GM12801 (cell line): ENCODE data around the gene NECTIN2.

ENCODE experiments used
- TF ChIP-seq, protein P1 (sequence below): IDR thresholded peaks from one replicate; pipeline ENCODE4 v1.5.1; 2011; ENCODE audit warnings: control low read depth; ENCODE audit not compliant: insufficient read length; ENCODE audit errors: extremely low read depth

Gene NECTIN2

DNA sequence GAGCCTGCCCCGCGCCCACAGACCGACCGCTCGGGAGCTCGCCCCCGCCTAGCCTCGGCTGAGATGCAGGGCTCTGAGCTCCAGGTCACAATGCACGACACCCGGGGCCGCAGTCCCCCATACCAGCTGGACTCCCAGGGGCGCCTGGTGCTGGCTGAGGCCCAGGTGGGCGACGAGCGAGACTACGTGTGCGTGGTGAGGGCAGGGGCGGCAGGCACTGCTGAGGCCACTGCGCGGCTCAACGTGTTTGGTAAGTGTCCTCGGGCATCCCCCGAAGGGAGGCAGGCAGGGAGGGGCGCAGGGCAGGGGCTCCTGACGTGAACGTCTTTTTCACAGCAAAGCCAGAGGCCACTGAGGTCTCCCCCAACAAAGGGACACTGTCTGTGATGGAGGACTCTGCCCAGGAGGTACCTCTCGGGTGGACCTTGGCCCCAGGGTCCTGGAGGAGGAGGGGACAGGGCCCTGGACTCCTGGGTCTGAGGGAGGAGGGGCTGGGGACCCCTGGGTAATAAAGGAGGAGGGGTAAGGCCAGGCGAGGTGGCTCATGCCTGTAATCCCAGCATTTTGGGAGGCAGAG, 33.9 kb upstream of the NECTIN2 start:
- TF ChIP-seq, protein P1, sequence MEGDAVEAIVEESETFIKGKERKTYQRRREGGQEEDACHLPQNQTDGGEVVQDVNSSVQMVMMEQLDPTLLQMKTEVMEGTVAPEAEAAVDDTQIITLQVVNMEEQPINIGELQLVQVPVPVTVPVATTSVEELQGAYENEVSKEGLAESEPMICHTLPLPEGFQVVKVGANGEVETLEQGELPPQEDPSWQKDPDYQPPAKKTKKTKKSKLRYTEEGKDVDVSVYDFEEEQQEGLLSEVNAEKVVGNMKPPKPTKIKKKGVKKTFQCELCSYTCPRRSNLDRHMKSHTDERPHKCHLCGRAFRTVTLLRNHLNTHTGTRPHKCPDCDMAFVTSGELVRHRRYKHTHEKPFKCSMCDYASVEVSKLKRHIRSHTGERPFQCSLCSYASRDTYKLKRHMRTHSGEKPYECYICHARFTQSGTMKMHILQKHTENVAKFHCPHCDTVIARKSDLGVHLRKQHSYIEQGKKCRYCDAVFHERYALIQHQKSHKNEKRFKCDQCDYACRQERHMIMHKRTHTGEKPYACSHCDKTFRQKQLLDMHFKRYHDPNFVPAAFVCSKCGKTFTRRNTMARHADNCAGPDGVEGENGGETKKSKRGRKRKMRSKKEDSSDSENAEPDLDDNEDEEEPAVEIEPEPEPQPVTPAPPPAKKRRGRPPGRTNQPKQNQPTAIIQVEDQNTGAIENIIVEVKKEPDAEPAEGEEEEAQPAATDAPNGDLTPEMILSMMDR = no peak

DNA sequence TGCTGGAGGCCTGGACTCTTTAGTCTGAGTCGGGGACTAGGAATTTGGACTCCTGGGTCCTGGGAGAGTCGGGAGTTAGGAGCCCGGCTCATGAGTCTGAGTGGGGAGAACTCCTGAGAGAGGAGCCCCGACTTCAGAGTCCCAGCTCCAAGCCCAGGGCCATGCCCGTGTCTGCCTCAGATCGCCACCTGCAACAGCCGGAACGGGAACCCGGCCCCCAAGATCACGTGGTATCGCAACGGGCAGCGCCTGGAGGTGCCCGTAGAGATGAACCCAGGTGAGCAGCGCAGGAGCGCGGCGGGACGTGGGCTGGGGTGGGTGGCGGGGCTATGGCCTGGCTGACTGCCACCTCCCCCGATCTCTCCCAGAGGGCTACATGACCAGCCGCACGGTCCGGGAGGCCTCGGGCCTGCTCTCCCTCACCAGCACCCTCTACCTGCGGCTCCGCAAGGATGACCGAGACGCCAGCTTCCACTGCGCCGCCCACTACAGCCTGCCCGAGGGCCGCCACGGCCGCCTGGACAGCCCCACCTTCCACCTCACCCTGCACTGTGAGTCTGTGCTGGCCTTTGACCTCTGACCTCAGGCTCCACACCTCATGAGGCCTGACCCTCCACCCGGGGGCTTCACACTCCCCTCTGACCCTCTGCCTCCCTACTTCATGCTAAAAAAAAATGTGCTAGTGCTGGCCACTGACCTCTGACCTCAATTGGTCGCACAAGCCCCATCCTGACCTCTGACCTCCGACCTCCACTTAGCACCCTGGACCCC, 32.8 kb upstream of the NECTIN2 start:
- TF ChIP-seq, protein P1 = no peak

DNA sequence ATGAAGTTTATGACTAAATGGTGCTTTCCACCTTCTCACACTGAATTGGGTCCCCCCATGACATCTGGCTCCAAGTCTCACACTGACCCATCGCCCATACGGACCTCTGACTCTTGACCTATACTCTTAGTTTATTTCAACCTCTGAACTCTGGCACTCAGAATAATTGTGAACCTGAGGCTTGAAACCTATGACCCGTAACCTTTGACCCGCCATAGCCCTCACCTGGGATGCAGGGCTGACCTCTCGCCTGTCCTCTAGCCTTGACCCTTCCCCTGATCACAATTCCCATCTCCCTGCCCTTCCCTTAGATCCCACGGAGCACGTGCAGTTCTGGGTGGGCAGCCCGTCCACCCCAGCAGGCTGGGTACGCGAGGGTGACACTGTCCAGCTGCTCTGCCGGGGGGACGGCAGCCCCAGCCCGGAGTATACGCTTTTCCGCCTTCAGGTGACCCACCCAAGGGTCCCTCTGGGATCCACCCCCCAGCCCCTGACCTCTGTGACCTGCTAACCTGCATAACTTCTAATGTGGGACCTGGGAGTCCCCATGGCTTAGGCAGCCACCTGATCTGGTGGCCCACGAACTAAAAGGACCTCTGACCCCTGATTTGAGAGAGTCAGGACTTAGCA, 32.1 kb upstream of the NECTIN2 start:
- TF ChIP-seq, protein P1 = no peak

DNA sequence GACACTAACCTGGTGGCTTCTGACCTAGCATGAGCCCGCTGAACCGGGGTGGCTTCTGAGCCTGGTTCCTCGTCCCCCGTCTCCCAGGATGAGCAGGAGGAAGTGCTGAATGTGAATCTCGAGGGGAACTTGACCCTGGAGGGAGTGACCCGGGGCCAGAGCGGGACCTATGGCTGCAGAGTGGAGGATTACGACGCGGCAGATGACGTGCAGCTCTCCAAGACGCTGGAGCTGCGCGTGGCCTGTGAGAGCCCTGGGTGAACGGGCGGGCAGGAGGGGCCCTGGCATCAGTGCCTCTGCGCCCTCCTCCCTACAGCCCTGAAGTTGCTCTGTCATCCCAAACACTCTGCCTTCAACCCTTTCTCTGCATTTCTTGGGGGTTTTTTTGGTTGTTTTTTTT, 31.6 kb upstream of the NECTIN2 start:
- TF ChIP-seq, protein P1 = no peak

DNA sequence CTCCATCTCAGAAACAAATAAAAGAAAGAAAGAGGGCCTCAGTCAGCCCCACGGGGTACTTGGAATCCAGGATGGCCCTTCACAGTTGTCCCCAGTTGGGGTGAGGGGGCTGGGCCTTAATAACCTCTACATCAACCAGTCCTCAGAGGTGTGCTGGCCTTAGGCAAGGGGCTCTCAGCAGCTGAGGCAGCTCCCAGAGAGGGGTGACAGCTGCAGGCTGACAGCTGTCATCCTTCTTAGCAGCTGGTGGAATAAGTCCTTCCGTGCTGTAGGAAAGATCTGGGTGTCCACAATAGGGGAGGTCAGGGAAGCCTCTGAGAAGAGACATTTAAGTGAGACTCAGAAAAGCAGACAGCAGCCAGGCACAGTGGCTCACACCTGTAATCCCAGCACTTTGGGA, 29.8 kb upstream of the NECTIN2 start:
- TF ChIP-seq, protein P1 = no peak

DNA sequence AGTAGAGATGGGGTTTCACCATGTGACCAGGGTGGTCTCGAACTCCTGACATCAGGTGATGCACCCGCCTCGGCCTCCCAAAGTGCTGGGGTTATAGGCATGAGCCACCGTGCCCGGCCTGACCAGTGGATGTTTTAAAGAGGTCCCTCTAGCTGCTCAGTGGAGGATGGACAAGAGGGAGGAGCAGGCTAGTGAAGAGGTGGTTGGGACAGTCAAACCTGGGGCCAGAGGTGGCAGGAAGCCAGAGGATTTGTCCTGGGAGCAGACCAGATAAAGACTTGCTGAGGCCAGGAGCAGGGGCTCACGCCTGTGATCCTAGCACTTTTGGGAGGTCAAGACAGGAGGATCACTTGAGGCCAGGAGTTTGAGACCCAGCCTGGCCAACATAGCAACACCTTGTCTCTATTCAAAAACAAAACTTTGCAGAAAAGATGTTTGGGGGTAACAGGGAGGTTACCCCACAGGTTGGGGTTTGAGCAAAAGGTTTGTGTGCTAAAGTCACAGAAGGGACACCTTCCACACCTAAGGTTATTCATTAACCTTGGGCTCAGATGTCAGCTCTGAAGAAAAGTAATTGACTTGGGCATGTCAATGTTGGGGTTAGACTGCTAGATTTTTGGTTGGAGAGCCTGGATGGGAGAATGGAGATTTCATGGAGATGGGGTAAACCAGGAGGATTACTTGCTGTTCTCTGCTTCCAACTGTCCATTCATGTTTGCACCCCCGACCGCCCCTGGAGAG, 28.2 kb upstream of the NECTIN2 start:
- TF ChIP-seq, protein P1 = no peak

DNA sequence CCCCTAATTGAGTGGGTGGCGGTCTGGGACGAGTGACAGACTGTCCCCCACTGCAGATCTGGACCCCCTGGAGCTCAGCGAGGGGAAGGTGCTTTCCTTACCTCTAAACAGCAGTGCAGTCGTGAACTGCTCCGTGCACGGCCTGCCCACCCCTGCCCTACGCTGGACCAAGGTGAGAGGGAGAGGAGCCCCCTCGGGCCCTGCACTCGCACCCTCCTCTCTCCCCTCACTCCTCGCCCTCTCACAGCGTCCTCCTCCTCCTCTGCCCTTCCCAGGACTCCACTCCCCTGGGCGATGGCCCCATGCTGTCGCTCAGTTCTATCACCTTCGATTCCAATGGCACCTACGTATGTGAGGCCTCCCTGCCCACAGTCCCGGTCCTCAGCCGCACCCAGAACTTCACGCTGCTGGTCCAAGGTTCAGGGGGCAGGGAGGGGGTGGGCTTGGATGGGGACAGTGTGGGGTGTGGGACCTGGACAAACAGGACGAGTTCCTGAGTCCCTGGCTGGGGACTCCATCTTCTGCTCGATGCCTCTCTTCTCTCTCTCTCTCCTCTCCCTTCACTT, 27.5 kb upstream of the NECTIN2 start:
- TF ChIP-seq, protein P1 = no peak
